HepG2 (cell line): Measurements from ENCODE around the gene HMGCLL1.

ENCODE experiments used
- BRCA1 ChIP-seq: sonication (generic); formaldehyde crosslinking; IDR thresholded peaks from 2 replicates; pipeline ENCODE4 v1.4.0; 2020; ENCODE audit warnings: missing genetic modification reagents
- CTCF ChIP-seq: sonication (generic); formaldehyde crosslinking; IDR thresholded peaks from 2 replicates; pipeline ENCODE4 v1.5.0; 2020; ENCODE audit warnings: mild to moderate bottlenecking, missing genetic modification reagents, moderate library complexity
- ZNF317 ChIP-seq: sonication (generic); formaldehyde crosslinking; IDR thresholded peaks from 2 replicates; pipeline ENCODE4 v1.5.0; 2020; ENCODE audit warnings: mild to moderate bottlenecking, missing genetic modification reagents

- TF ChIP-seq BRCA1 (CRISPR knock-in tag) = no peak
- TF ChIP-seq ZNF317 (CRISPR knock-in tag) = no peak
- TF ChIP-seq CTCF (CRISPR knock-in tag) = no peak
Observed at GRCh38 chr6:55388211-55388610, 190.8 kb downstream of the HMGCLL1 start.
